ENCODE data around the gene C1QTNF1. TPM values are rescaled to one million over a fixed set of nuclear protein-coding genes. Genes with fewer than 3 reads are reported as not detected.

Gene C1QTNF1
- total and polyA plus RNA-seq, 7 donors: 10.5 to 22.8 (median 16.9) TPM

- H3K36me3 ChIP-seq (ENCODE audit: insufficient read depth in 1 of 2, low read depth in 1 of 2): no peaks in the 10 kb centered on the region
- H3K9me3 ChIP-seq: no peaks in the 10 kb centered on the region
- peak; percentile 76 to 87 for DNase-seq
- intact Hi-C loops (cut with DNase I): loop anchor here in 1 of 2 donors (5.0 kb wide), 1 partner anchor 36 kb away; no protein-coding TSS in a partner anchor
- no peak overlapping the region for H3K4me3 ChIP-seq
- peak; percentile 79 to 91 (median 84) for ATAC-seq
- no peak overlapping the region for H3K27ac ChIP-seq
- peak; percentile 96 for TF ChIP-seq CTCF (IDR thresholded peaks at IDR 0.05)
- peaks cover 0 to 22% (median 5%) of the 10 kb centered on the region in 3 donors for H3K27me3 ChIP-seq (ENCODE audit: insufficient read depth in 3 of 3, low read length in 2 of 3)
- WGBS, 3 donors: 1 to 2% (median 1%) methylated on average over 11 of the region's 11 CpGs
- H3K4me1 ChIP-seq: peaks cover 5% of the 10 kb centered on the region
Observed at GRCh38 chr17:79045842-79046196, 21.9 kb downstream of the C1QTNF1 start.

GRCh38 chr17:79046197-79046915, 22.4 kb downstream of the C1QTNF1 start:
- peak in 3 of 4 donors; percentile 24 to 46 (median 36) for ATAC-seq
- WGBS, 3 donors: 18 to 22% (median 21%) methylated on average over 25 of the region's 25 CpGs
- no peak for TF ChIP-seq CTCF (IDR thresholded peaks at IDR 0.05)
- no peaks in the 10 kb centered on the region for H3K36me3 ChIP-seq (ENCODE audit: insufficient read depth in 1 of 2, low read depth in 1 of 2)
- peak overlapping the region; percentile 53 for H3K27ac ChIP-seq
- H3K27me3 ChIP-seq (ENCODE audit: insufficient read depth in 3 of 3, low read length in 2 of 3): peaks cover 0 to 22% (median 5%) of the 10 kb centered on the region in 3 donors
- H3K4me3 ChIP-seq: no peak overlapping the region
- peaks cover 5% of the 10 kb centered on the region for H3K4me1 ChIP-seq
- no peaks in the 10 kb centered on the region for H3K9me3 ChIP-seq
- peak; percentile 51 to 76 for DNase-seq
- intact Hi-C loops (cut with DNase I): loop anchor here in 1 of 2 donors (5.0 kb wide), 1 partner anchor 36 kb away; no protein-coding TSS in a partner anchor

- H3K27me3 ChIP-seq (ENCODE audit: insufficient read depth in 3 of 3, low read length in 2 of 3): peaks cover 0 to 22% (median 5%) of the 10 kb centered on the region in 3 donors
- TF ChIP-seq CTCF (IDR thresholded peaks at IDR 0.05): no peak
- peaks cover 5% of the 10 kb centered on the region for H3K4me1 ChIP-seq
- H3K36me3 ChIP-seq (ENCODE audit: insufficient read depth in 1 of 2, low read depth in 1 of 2): no peaks in the 10 kb centered on the region
- DNase-seq (peak; percentile 59 to 77), ATAC-seq (peak in 3 of 4 donors; percentile 25 to 48 (median 31))
- no peaks in the 10 kb centered on the region for H3K9me3 ChIP-seq
- peak overlapping the region; percentile 53 for H3K27ac ChIP-seq
- H3K4me3 ChIP-seq: no peak overlapping the region
- 22 to 27% (median 23%) methylated on average over 14 to 15 of the region's 15 CpGs for WGBS, 3 donors
- intact Hi-C loops (cut with DNase I): loop anchor here in 1 of 2 donors (5.0 kb wide), 1 partner anchor 35 kb away; no protein-coding TSS in a partner anchor
Observed at GRCh38 chr17:79046916-79047280, 22.9 kb downstream of the C1QTNF1 start.

GRCh38 chr17:79047291-79047920, 23.4 kb downstream of the C1QTNF1 start:
- no peaks in the 10 kb centered on the region for H3K36me3 ChIP-seq (ENCODE audit: insufficient read depth in 1 of 2, low read depth in 1 of 2)
- DNase-seq: peak in 1 of 2 donors; percentile 69
- no peak overlapping the region for H3K4me3 ChIP-seq
- intact Hi-C loops (cut with DNase I): loop anchor here in 1 of 2 donors (5.0 kb wide), 1 partner anchor 35 kb away; no protein-coding TSS in a partner anchor
- H3K4me1 ChIP-seq: peaks cover 5% of the 10 kb centered on the region
- WGBS, 3 donors: 62 to 69% (median 62%) methylated on average over 30 of the region's 30 CpGs
- peaks cover 0 to 22% (median 5%) of the 10 kb centered on the region in 3 donors for H3K27me3 ChIP-seq (ENCODE audit: insufficient read depth in 3 of 3, low read length in 2 of 3)
- peak overlapping the region; percentile 23 for H3K27ac ChIP-seq
- peak in 1 of 4 donors; percentile 16 for ATAC-seq
- TF ChIP-seq CTCF (IDR thresholded peaks at IDR 0.05): no peak
- no peaks in the 10 kb centered on the region for H3K9me3 ChIP-seq

Measured in psoas muscle (tissue), 8 donors.